Measurements from ENCODE around the gene GAPDHS. TPM values are rescaled to one million over a fixed set of nuclear protein-coding genes. Genes with fewer than 3 reads are reported as not detected.

The GAPDHS gene
- total and polyA plus RNA-seq, 12 donors = not detected

- no peak overlapping the region for H3K4me3 ChIP-seq
- DNase-seq (no peak), ATAC-seq (no peak)
- 31 to 35% methylated on average over 20 of the region's 20 CpGs for WGBS, 2 donors
- no peak for TF ChIP-seq CTCF (IDR thresholded peaks at IDR 0.05)
- H3K4me1 ChIP-seq = peaks cover 0 to 15% (median 13%) of the 10 kb centered on the region in 9 donors
- peaks cover 0 to 58% (median 48%) of the 10 kb centered on the region in 7 donors for H3K27me3 ChIP-seq
- no peaks in the 10 kb centered on the region for H3K36me3 ChIP-seq
- intact Hi-C loops (cut with DNase I) = loop anchor here in 1 of 10 donors (5.0 kb wide), 1 partner anchor 203 kb away; the partner anchor contains the start of gene KMT2B
- no peak overlapping the region for H3K27ac ChIP-seq
- no peaks in the 10 kb centered on the region for H3K9me3 ChIP-seq
Measured at GRCh38 chr19:35514282-35514809, 18.9 kb upstream of the GAPDHS start.

GRCh38 chr19:35516310-35516709 lies 16.9 kb upstream of the GAPDHS start:
- peaks cover 0 to 43% (median 35%) of the 10 kb centered on the region in 7 donors for H3K27me3 ChIP-seq
- no peak for ATAC-seq

GRCh38 chr19:35517342-35517741 lies 15.9 kb upstream of the GAPDHS start:
- Histone ChIP-seq H3K27me3 (peaks cover 0 to 33% (median 27%) of the 10 kb centered on the region in 7 donors), H3K4me3 (no peak overlapping the region), H3K36me3 (no peaks in the 10 kb centered on the region), H3K9me3 (no peaks in the 10 kb centered on the region), H3K4me1 (no peaks in the 10 kb centered on the region), H3K27ac (no peak overlapping the region)
- intact Hi-C loops (cut with DNase I) = no loop called here
- no peak for TF ChIP-seq CTCF (IDR thresholded peaks at IDR 0.05)
- DNase-seq (no peak), ATAC-seq (no peak)
- 76 to 90% methylated on average over 2 of the region's 2 CpGs for WGBS, 2 donors

More at GRCh38 chr19:35516310-35516709, 16.9 kb upstream of the GAPDHS start:
- TF ChIP-seq CTCF (IDR thresholded peaks at IDR 0.05) = no peak
- Histone ChIP-seq H3K4me1 (no peaks in the 10 kb centered on the region), H3K27ac (no peak overlapping the region), H3K36me3 (no peaks in the 10 kb centered on the region), H3K9me3 (no peaks in the 10 kb centered on the region), H3K4me3 (no peak overlapping the region)
- intact Hi-C loops (cut with DNase I) = no loop called here
- 85 to 99% methylated on average over 3 of the region's 3 CpGs for WGBS, 2 donors
- DNase-seq = no peak

GRCh38 chr19:35518313-35518712 lies 14.9 kb upstream of the GAPDHS start:
- no peak for TF ChIP-seq CTCF (IDR thresholded peaks at IDR 0.05)
- Histone ChIP-seq H3K36me3 (no peaks in the 10 kb centered on the region), H3K27me3 (peaks cover 0 to 24% (median 17%) of the 10 kb centered on the region in 7 donors), H3K4me3 (no peak overlapping the region), H3K27ac (no peak overlapping the region), H3K9me3 (no peaks in the 10 kb centered on the region), H3K4me1 (no peaks in the 10 kb centered on the region)
- DNase-seq (no peak), ATAC-seq (no peak)
- intact Hi-C loops (cut with DNase I) = no loop called here
- 36 to 39% methylated on average over 6 of the region's 6 CpGs for WGBS, 2 donors
